Measurements from ENCODE around the gene PPM1B. TPM values are rescaled to one million over a fixed set of nuclear protein-coding genes. Genes with fewer than 3 reads are reported as not detected.

Gene PPM1B
- total and polyA plus RNA-seq, 9 of the 15 experiments (the other 6 are each of a cell fraction or from before 2014, with no cell fraction given): 8.9 to 44.0 (median 28.6) TPM

GRCh38 chr2:44215827-44216226 is 47.2 kb downstream of the PPM1B start:
- ChIA-PET POLR2A (no interaction called here), CTCF (ENCODE audit: low intra/inter-chr PET ratio) (no interaction called here)
- TF ChIP-seq CCNT2 (IDR thresholded peaks at IDR 0.05; ENCODE audit: borderline replicate concordance, extremely low read depth, insufficient read length, low read depth, low read length) (no peak), DMBX1 (CRISPR knock-in tag; IDR thresholded peaks at IDR 0.05; ENCODE audit: borderline replicate concordance) (no peak), SREBF2 (CRISPR knock-in tag; IDR thresholded peaks at IDR 0.05) (no peak)
- in situ Hi-C loops (cut with MboI): no loop called here
- ATAC-seq (no peak), DNase-seq (ENCODE audit: extremely low read depth in 1 of 4, low spot score in 3 of 4) (no peak), FAIRE-seq (no peak)
- H3K4me3 ChIP-seq: no peak overlapping the region
- H3K4me2 ChIP-seq (ENCODE audit: insufficient read depth, low read length): no peak overlapping the region
- no peaks in the 10 kb centered on the region for H3K27me3 ChIP-seq (ENCODE audit: control insufficient read depth in 2 of 2, insufficient read depth in 2 of 2, low read length in 2 of 2)
- peaks cover 32% of the 10 kb centered on the region for H3K36me3 ChIP-seq (ENCODE audit: control insufficient read depth, insufficient read depth, low read length)
- 72% methylated on average over 2 of the region's 2 CpGs for WGBS (ENCODE audit: insufficient coverage, low coverage, missing lambda C conversion rate)
- no peak overlapping the region for H3K27ac ChIP-seq (ENCODE audit: extremely low read depth, low read depth, low read length)
- no peaks in the 10 kb centered on the region for H3K9me3 ChIP-seq (replicated peaks; ENCODE audit: control insufficient read depth, insufficient read depth, low read depth, low read length)
- no peak overlapping the region for H3K9ac ChIP-seq (ENCODE audit: insufficient read depth in 1 of 2, low read depth in 2 of 2, low read length in 2 of 2)
- H2AFZ ChIP-seq (ENCODE audit: low read depth, low read length): no peak overlapping the region
- H3K79me2 ChIP-seq (ENCODE audit: control insufficient read depth, insufficient read depth, low read length): no peaks in the 10 kb centered on the region
- H4K20me1 ChIP-seq (replicated peaks; ENCODE audit: control insufficient read depth, insufficient read depth, low read length): no peaks in the 10 kb centered on the region
- intact Hi-C loops (cut with micrococcal nuclease): no loop called here
- no TSS peak for BruUV-seq (replicated peaks)
- H3K9me1 ChIP-seq (ENCODE audit: control insufficient read depth, insufficient read depth, low read length): no peaks in the 10 kb centered on the region
- H3K4me1 ChIP-seq (replicated peaks in 1 of 2; ENCODE audit: control insufficient read depth in 2 of 2, insufficient read depth in 2 of 2, low read length in 2 of 2): no peaks in the 10 kb centered on the region

- no peak overlapping the region for H2AFZ ChIP-seq (ENCODE audit: low read depth, low read length)
- in situ Hi-C loops (cut with MboI) (no loop called here), intact Hi-C loops (cut with micrococcal nuclease) (no loop called here)
- ChIA-PET CTCF (ENCODE audit: low intra/inter-chr PET ratio) (interaction anchor here (0.6 kb wide), 1 partner anchor 830 kb away, joined by 4 read pairs; no protein-coding TSS in a partner anchor), POLR2A (interaction anchor here (1.2 kb wide), 1 partner anchor 12 kb away, joined by 3 read pairs; no protein-coding TSS in a partner anchor)
- no peak for ATAC-seq
- BruUV-seq (replicated peaks): no TSS peak
- no peak overlapping the region for H3K27ac ChIP-seq (ENCODE audit: extremely low read depth, low read depth, low read length)
- no peaks in the 10 kb centered on the region for H3K9me1 ChIP-seq (ENCODE audit: control insufficient read depth, insufficient read depth, low read length)
- H3K9me3 ChIP-seq (replicated peaks; ENCODE audit: control insufficient read depth, insufficient read depth, low read depth, low read length): no peaks in the 10 kb centered on the region
- H4K20me1 ChIP-seq (replicated peaks; ENCODE audit: control insufficient read depth, insufficient read depth, low read length): no peaks in the 10 kb centered on the region
- H3K4me3 ChIP-seq: no peak overlapping the region
- 81% methylated on average over 2 of the region's 2 CpGs for WGBS (ENCODE audit: insufficient coverage, low coverage, missing lambda C conversion rate)
- no peaks in the 10 kb centered on the region for H3K4me1 ChIP-seq (replicated peaks in 1 of 2; ENCODE audit: control insufficient read depth in 2 of 2, insufficient read depth in 2 of 2, low read length in 2 of 2)
- no peak for FAIRE-seq
- H3K9ac ChIP-seq (ENCODE audit: insufficient read depth in 1 of 2, low read depth in 2 of 2, low read length in 2 of 2): no peak overlapping the region
- no peaks in the 10 kb centered on the region for H3K79me2 ChIP-seq (ENCODE audit: control insufficient read depth, insufficient read depth, low read length)
- H3K4me2 ChIP-seq (ENCODE audit: insufficient read depth, low read length): no peak overlapping the region
- H3K36me3 ChIP-seq (ENCODE audit: control insufficient read depth, insufficient read depth, low read length): peaks cover 34% of the 10 kb centered on the region
- DNase-seq (ENCODE audit: extremely low read depth in 1 of 4, low spot score in 3 of 4): no peak
- H3K27me3 ChIP-seq (ENCODE audit: control insufficient read depth in 2 of 2, insufficient read depth in 2 of 2, low read length in 2 of 2): no peaks in the 10 kb centered on the region
- TF ChIP-seq ZBTB17 (CRISPR knock-in tag; IDR thresholded peaks at IDR 0.05) (no peak), ZNF274 (IDR thresholded peaks at IDR 0.05; ENCODE audit: borderline replicate concordance, low read depth, low read length) (no peak), NCOA1 (IDR thresholded peaks at IDR 0.05; ENCODE audit: low read depth) (no peak), MBD2 (IDR thresholded peaks at IDR 0.05; ENCODE audit: borderline replicate concordance, low read depth) (no peak), HDGF (IDR thresholded peaks at IDR 0.05) (no peak), ZNF212 (CRISPR knock-in tag; IDR thresholded peaks at IDR 0.05) (no peak), PREB (CRISPR knock-in tag; IDR thresholded peaks at IDR 0.05) (no peak), MBD1 (CRISPR knock-in tag; IDR thresholded peaks at IDR 0.05) (no peak), SNRNP70 (optimal IDR thresholded peaks at IDR 0.05; ENCODE audit: low read depth, low read length) (no peak), NFRKB (IDR thresholded peaks at IDR 0.05; ENCODE audit: low read depth) (no peak), ZKSCAN1 (IDR thresholded peaks at IDR 0.05; ENCODE audit: low read depth, low read length) (no peak), ZNF785 (CRISPR knock-in tag; IDR thresholded peaks at IDR 0.05) (no peak), STAT5B (CRISPR knock-in tag; IDR thresholded peaks at IDR 0.05) (no peak), ZNF354B (CRISPR knock-in tag; IDR thresholded peaks at IDR 0.05) (no peak)
These were observed 50.1 kb downstream of the PPM1B start for GRCh38 chr2:44218771-44219170.

Measured in K562 (cell line).